Parathyroid adenoma (tissue), 2 donors: Measurements from ENCODE around the gene PAX3.

Experiments used
- H2AFZ ChIP-seq: fragments of 300-600 bp; sonication (generic); one replicate; pipeline ENCODE4 v1.7.0; 2017; ENCODE audit warnings: antibody characterized with exemption, mild to moderate bottlenecking
- H3K27ac ChIP-seq: fragments of 300-600 bp; sonication (generic); one replicate; pipeline ENCODE4 v1.7.0; 2017
- H3K27me3 ChIP-seq: fragments of 300-600 bp; sonication (generic); one replicate; pipeline ENCODE4 v1.7.0; 2017; ENCODE audit warnings: low read length; ENCODE audit not compliant: control insufficient read depth, insufficient read depth
- H3K36me3 ChIP-seq: fragments of 300-600 bp; sonication (generic); one replicate; pipeline ENCODE4 v1.7.0; 2017; ENCODE audit warnings: low read length; ENCODE audit not compliant: control insufficient read depth, insufficient read depth
- H3K4me1 ChIP-seq: fragments of 300-600 bp; sonication (generic); one replicate; pipeline ENCODE4 v1.7.0; 2017; ENCODE audit warnings: control low read depth
- H3K4me2 ChIP-seq: fragments of 300-600 bp; sonication (generic); one replicate; pipeline ENCODE4 v1.7.0; 2017; ENCODE audit warnings: low read length
- H3K4me3 ChIP-seq: fragments of 300-600 bp; sonication (generic); one replicate; pipeline ENCODE4 v1.7.0; 2017; ENCODE audit warnings: low read depth, low read length
- H3K79me2 ChIP-seq: fragments of 300-600 bp; sonication (generic); one replicate; pipeline ENCODE4 v1.7.0; 2017; ENCODE audit warnings: control low read depth
- H3K9ac ChIP-seq: fragments of 300-600 bp; sonication (generic); one replicate; pipeline ENCODE4 v1.7.0; 2017; ENCODE audit warnings: mild to moderate bottlenecking
- H3K9me3 ChIP-seq: fragments of 300-600 bp; sonication (generic); one replicate; pipeline ENCODE4 v1.7.0; 2017; ENCODE audit warnings: low read length; ENCODE audit not compliant: control insufficient read depth
- CTCF ChIP-seq: fragments of 300-600 bp; sonication (generic); IDR thresholded peaks from one replicate; pipeline ENCODE4 v1.7.0; 2017; ENCODE audit warnings: antibody characterized with exemption, mild to moderate bottlenecking
- donor health status: primary hyperparathyroidism.

Gene PAX3

DNA sequence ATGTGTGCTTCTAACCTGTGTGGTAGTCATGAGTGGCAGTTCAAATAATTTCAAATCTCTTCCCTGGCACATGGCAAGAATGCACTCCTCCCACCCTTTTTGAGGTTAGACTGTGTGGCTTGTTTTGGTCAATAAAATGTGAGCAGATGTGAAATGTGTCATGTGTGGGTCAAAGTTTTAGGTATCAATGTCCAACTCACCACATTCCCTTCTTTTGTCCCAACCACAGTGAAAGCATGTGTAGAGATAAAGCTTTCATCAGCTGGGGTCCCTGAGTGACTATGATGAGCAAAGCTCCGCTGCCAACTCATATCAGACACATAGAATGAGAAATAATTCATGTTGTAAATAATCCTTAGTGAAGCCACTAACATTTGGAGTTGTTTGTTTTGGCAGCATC, 118.2 kb downstream of the PAX3 start:
- Histone ChIP-seq H3K4me3 (no peak overlapping the region), H3K27ac (no peak overlapping the region), H2AFZ (no peak overlapping the region), H3K4me2 (no peak overlapping the region), H3K27me3 (no peaks in the 10 kb centered on the region), H3K36me3 (no peaks in the 10 kb centered on the region), H3K4me1 (no peaks in the 10 kb centered on the region), H3K79me2 (no peaks in the 10 kb centered on the region), H3K9me3 (no peaks in the 10 kb centered on the region), H3K9ac (no peak overlapping the region)
- TF ChIP-seq CTCF: no peak

DNA sequence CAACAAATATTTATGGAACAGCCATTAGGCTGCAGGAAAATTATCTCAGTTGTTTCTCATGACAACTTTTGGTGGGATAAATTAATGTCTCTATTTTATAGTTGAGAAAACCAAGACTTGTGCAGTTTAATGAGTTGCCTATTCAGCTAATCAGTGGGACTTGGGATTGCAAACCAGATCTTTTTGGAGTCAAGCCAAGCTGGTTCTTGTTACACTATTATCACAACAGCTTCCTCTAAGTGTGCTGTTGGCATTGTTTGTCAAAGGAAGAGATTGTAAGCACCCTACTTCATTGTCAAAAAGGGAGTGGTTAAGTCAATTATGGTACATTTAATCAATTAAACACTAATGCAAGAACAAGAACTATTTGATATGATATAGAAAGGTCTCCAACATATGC, 119.2 kb downstream of the PAX3 start:
- Histone ChIP-seq H3K4me1 (no peaks in the 10 kb centered on the region), H3K4me2 (no peak overlapping the region), H2AFZ (no peak overlapping the region), H3K36me3 (no peaks in the 10 kb centered on the region), H3K27me3 (no peaks in the 10 kb centered on the region), H3K9me3 (no peaks in the 10 kb centered on the region), H3K27ac (no peak overlapping the region), H3K9ac (no peak overlapping the region), H3K4me3 (no peak overlapping the region), H3K79me2 (no peaks in the 10 kb centered on the region)
- no peak for TF ChIP-seq CTCF

GRCh38 chr2:222178450-222178849, 120.3 kb downstream of the PAX3 start:
- H3K4me3 ChIP-seq: no peak overlapping the region
- no peaks in the 10 kb centered on the region for H3K36me3 ChIP-seq
- H3K27me3 ChIP-seq: no peaks in the 10 kb centered on the region
- H3K79me2 ChIP-seq: no peaks in the 10 kb centered on the region
- no peak overlapping the region for H3K27ac ChIP-seq
- H3K4me2 ChIP-seq: no peak overlapping the region
- H3K9ac ChIP-seq: no peak overlapping the region
- no peaks in the 10 kb centered on the region for H3K4me1 ChIP-seq
- no peak for TF ChIP-seq CTCF
- no peak overlapping the region for H2AFZ ChIP-seq
- no peaks in the 10 kb centered on the region for H3K9me3 ChIP-seq

GRCh38 chr2:222176890-222177289, 121.9 kb downstream of the PAX3 start:
- Histone ChIP-seq H3K36me3 (no peaks in the 10 kb centered on the region), H3K4me3 (no peak overlapping the region), H3K9ac (no peak overlapping the region), H3K79me2 (no peaks in the 10 kb centered on the region), H3K27ac (no peak overlapping the region), H3K4me1 (no peaks in the 10 kb centered on the region), H2AFZ (no peak overlapping the region), H3K4me2 (no peak overlapping the region), H3K27me3 (no peaks in the 10 kb centered on the region), H3K9me3 (no peaks in the 10 kb centered on the region)
- no peak for TF ChIP-seq CTCF

DNA sequence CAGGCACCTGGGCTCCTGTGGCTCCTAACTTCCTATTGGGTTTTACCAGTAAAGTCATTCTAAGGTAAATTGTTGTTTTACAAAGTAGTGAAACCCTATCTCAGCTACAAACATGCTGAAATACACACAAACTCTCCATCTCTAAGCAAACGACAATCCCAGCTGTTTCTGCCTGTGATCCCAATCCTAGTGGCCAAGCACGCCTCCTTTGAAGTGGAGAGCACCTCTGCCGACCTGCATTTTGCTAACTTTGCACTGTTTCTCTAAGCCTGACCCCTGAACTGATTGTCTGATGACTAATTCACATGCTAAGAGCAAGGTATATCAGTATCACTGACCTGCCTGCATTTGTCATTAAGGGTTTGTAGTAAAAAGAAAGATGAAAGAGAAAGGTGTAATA, 124.3 kb downstream of the PAX3 start:
- Histone ChIP-seq H3K27me3 (no peaks in the 10 kb centered on the region), H2AFZ (no peak overlapping the region), H3K4me3 (no peak overlapping the region), H3K9me3 (no peaks in the 10 kb centered on the region), H3K27ac (no peak overlapping the region), H3K9ac (no peak overlapping the region), H3K79me2 (no peaks in the 10 kb centered on the region), H3K36me3 (no peaks in the 10 kb centered on the region), H3K4me2 (no peak overlapping the region), H3K4me1 (no peaks in the 10 kb centered on the region)
- TF ChIP-seq CTCF: no peak
